OCI-LY3 (cell line): ENCODE data around the gene ZFYVE21.

Source experiments
- H2AFZ ChIP-seq: fragments of 200-600, 300-600 bp; shearing (Covaris generic); 2 replicates; pipeline ENCODE4 v1.6.0; 2014; ENCODE audit warnings: antibody characterized with exemption, low read depth, low read length
- H3K27ac ChIP-seq: fragments of 200-600, 300-600 bp; sonication (generic); 2 replicates; pipeline ENCODE4 v1.5.1; 2014; ENCODE audit warnings: mild to moderate bottlenecking, low read length, moderate library complexity, mixed read lengths
- H3K27me3 ChIP-seq: fragments of 200-600, 300-600 bp; sonication (generic); 2 replicates; pipeline ENCODE4 v1.6.1; 2014; ENCODE audit warnings: low read depth, low read length, mixed read lengths
- H3K36me3 ChIP-seq: fragments of 200-600, 300-600 bp; sonication (generic); replicated peaks from 2 replicates; pipeline ENCODE3; 2014; ENCODE audit warnings: low read depth, low read length, mixed read lengths
- H3K4me1 ChIP-seq: fragments of 300-600, 200-600 bp; sonication (generic); 2 replicates; pipeline ENCODE4 v1.6.1; 2014; ENCODE audit warnings: low read length, mixed read lengths
- H3K4me2 ChIP-seq: fragments of 200-600, 300-600 bp; sonication (generic); 2 replicates; pipeline ENCODE4 v1.6.1; 2014; ENCODE audit warnings: low read length, mixed read lengths
- H3K4me3 ChIP-seq: fragments of 300-600, 200-600 bp; sonication (generic); 2 replicates; pipeline ENCODE4 v1.5.1; 2014; ENCODE audit warnings: antibody characterized with exemption, mild to moderate bottlenecking, low read length, moderate library complexity
- H3K79me2 ChIP-seq: fragments of 300-600, 200-600 bp; shearing (Covaris generic); 2 replicates; pipeline ENCODE4 v1.6.1; 2014; ENCODE audit warnings: mild to moderate bottlenecking, low read length, mixed read lengths
- H3K9ac ChIP-seq: fragments of 300-600, 200-600 bp; shearing (Covaris generic); 2 replicates; pipeline ENCODE4 v1.6.0; 2014; ENCODE audit warnings: mild to moderate bottlenecking, low read length, moderate library complexity
- H3K9me3 ChIP-seq: fragments of 200-600, 300-600 bp; shearing (Covaris generic); 2 replicates; pipeline ENCODE4 v1.6.1; 2014; ENCODE audit warnings: low read length, mixed read lengths; ENCODE audit not compliant: insufficient read depth
- H4K20me1 ChIP-seq: fragments of 200-600, 300-600 bp; sonication (generic); 2 replicates; pipeline ENCODE4 v1.6.1; 2016; ENCODE audit warnings: low read length, mixed read lengths; ENCODE audit not compliant: insufficient read depth
- EZH2phosphoT487 ChIP-seq: fragments of 200-600 bp; shearing (Covaris generic); IDR thresholded peaks from 2 replicates; pipeline ENCODE4 v1.6.1; 2018; ENCODE audit warnings: antibody characterized with exemption, mixed run types, low read depth
- TF ChIP-seq, protein P1 (sequence below): fragments of 200-600, 300-600 bp; sonication (generic); IDR thresholded peaks from 2 replicates; pipeline ENCODE4 v1.5.1; 2014; ENCODE audit warnings: antibody characterized with exemption, low read length, low read depth

The ZFYVE21 gene

DNA sequence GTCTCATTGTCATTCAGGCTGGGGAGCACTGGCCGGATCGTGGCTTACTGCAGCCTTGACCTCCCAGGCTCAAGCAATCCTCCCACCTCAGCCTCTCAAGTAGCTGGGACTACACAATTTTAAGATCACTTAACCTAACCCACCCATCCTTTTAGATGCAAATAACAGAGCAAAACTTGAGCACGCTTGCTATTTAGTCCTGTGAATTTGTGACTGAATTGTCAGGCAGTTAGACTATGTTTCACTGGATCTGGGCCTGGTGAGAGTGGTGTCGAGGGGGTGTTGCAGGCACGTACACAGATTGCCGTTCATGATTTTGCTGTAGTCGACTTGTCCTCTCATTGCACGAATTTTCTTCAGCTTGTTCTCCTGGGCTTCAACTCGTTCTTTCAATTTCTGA is 38.2 kb downstream of the ZFYVE21 start:
- no peak overlapping the region for H3K27ac ChIP-seq
- no peaks in the 10 kb centered on the region for H3K79me2 ChIP-seq
- H3K4me3 ChIP-seq = no peak overlapping the region
- no peak overlapping the region for H3K4me2 ChIP-seq
- H3K27me3 ChIP-seq = no peaks in the 10 kb centered on the region
- no peak overlapping the region for H3K9ac ChIP-seq
- peaks cover 15% of the 10 kb centered on the region for H3K4me1 ChIP-seq
- no peak for TF ChIP-seq EZH2phosphoT487
- TF ChIP-seq, protein P1, sequence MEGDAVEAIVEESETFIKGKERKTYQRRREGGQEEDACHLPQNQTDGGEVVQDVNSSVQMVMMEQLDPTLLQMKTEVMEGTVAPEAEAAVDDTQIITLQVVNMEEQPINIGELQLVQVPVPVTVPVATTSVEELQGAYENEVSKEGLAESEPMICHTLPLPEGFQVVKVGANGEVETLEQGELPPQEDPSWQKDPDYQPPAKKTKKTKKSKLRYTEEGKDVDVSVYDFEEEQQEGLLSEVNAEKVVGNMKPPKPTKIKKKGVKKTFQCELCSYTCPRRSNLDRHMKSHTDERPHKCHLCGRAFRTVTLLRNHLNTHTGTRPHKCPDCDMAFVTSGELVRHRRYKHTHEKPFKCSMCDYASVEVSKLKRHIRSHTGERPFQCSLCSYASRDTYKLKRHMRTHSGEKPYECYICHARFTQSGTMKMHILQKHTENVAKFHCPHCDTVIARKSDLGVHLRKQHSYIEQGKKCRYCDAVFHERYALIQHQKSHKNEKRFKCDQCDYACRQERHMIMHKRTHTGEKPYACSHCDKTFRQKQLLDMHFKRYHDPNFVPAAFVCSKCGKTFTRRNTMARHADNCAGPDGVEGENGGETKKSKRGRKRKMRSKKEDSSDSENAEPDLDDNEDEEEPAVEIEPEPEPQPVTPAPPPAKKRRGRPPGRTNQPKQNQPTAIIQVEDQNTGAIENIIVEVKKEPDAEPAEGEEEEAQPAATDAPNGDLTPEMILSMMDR = no peak
- H4K20me1 ChIP-seq = no peaks in the 10 kb centered on the region
- no peaks in the 10 kb centered on the region for H3K36me3 ChIP-seq
- H2AFZ ChIP-seq = no peak overlapping the region
- H3K9me3 ChIP-seq = no peaks in the 10 kb centered on the region

DNA sequence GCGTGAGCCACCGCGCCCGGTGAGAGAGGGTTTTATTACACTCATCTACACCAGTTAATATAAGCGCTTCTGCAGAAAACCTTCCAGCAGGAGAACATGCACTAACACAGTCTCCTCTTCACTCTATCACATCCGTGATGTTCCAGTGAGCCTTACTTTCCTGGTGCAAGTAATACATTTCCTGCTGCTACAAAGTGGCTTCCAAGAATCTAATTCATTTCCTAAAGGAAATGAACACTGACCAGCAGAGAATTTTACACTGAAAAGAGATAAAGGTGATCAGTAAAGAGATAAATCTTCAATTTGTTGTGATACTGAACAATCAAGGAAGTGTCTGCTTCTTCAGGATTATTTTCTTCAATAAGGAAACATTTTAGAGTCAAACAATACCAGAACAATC is 39.5 kb downstream of the ZFYVE21 start:
- Histone ChIP-seq H3K79me2 (no peaks in the 10 kb centered on the region), H3K27me3 (no peaks in the 10 kb centered on the region), H3K36me3 (no peaks in the 10 kb centered on the region), H3K9ac (no peak overlapping the region), H3K4me1 (peaks cover 14% of the 10 kb centered on the region), H4K20me1 (no peaks in the 10 kb centered on the region), H3K27ac (no peak overlapping the region), H3K9me3 (no peaks in the 10 kb centered on the region), H2AFZ (no peak overlapping the region), H3K4me3 (no peak overlapping the region), H3K4me2 (no peak overlapping the region)
- TF ChIP-seq, protein P1 = no peak
- no peak for TF ChIP-seq EZH2phosphoT487

DNA sequence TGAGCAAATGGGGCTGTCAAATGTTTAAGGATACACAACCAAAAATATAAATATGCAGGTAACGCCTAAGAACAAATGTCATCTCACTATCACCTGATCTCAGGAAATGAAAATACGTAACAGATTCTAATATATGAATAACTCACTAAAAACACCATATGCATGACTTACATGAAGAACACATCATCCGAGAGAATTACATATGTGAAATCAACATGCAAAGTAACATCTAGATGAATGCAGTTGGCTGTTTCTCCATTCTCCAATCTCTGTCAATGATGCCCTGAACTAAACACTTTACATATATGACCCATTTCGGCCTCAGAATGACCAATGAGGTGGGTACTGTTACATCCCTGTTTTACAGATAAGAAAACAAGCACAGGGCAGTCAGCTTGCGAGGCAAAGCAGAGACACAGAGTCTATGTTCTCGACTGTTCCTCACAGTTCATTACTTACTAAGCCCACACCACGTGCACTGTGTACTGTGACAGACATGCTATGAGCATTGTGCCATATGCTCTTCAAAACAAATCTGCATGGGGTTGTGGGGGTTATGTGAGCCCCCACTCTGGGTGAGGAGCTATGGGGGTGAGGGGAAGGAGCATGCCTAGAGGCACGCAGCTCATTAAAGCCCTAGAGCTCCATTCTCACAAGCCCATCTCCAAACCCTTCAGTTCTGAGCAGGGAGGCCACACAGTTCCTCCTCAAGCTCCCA is 42.6 kb downstream of the ZFYVE21 start:
- H3K9ac ChIP-seq = no peak overlapping the region
- H3K36me3 ChIP-seq = no peaks in the 10 kb centered on the region
- TF ChIP-seq, protein P1 = no peak
- TF ChIP-seq EZH2phosphoT487 = no peak
- no peaks in the 10 kb centered on the region for H3K79me2 ChIP-seq
- H3K4me3 ChIP-seq = no peak overlapping the region
- H3K27ac ChIP-seq = no peak overlapping the region
- no peaks in the 10 kb centered on the region for H3K9me3 ChIP-seq
- H3K4me1 ChIP-seq = peaks cover 27% of the 10 kb centered on the region
- no peaks in the 10 kb centered on the region for H4K20me1 ChIP-seq
- H3K4me2 ChIP-seq = 0 out of 2 replicates have a peak overlapping the region, but pooled peaks have one; percentile 11
- no peaks in the 10 kb centered on the region for H3K27me3 ChIP-seq
- H2AFZ ChIP-seq = no peak overlapping the region

DNA sequence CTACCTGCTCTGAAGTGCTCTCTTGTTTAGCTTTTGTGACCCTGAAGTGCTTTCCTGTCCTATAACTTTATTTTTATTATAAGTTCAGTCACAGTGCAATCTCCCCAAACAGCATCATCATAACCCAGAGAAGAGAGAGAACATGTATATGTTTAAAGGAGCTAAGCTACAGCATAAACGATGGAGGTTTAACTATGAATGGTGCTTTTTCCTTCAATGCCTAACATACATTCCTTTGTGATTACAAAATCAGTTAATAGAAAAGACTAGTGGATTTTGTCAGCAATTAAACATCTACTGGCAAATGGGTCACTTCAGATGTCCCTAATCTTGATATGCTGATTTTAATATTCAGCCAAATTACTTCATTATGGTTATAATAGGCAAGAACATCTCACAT is 46.4 kb downstream of the ZFYVE21 start:
- H3K4me2 ChIP-seq = peak overlapping the region; percentile 15; the same call in 1 of the 2 replicates
- no peak overlapping the region for H3K9ac ChIP-seq
- no peak for TF ChIP-seq EZH2phosphoT487
- TF ChIP-seq, protein P1 = no peak
- H3K36me3 ChIP-seq = no peaks in the 10 kb centered on the region
- H3K9me3 ChIP-seq = no peaks in the 10 kb centered on the region
- H3K79me2 ChIP-seq = no peaks in the 10 kb centered on the region
- H2AFZ ChIP-seq = no peak overlapping the region
- no peak overlapping the region for H3K27ac ChIP-seq
- peaks cover 37% of the 10 kb centered on the region for H3K4me1 ChIP-seq
- H4K20me1 ChIP-seq = no peaks in the 10 kb centered on the region
- no peaks in the 10 kb centered on the region for H3K27me3 ChIP-seq
- no peak overlapping the region for H3K4me3 ChIP-seq
